ENCODE measurements around the gene PLXNA1. TPM values are rescaled to one million over a fixed set of nuclear protein-coding genes. Genes with fewer than 3 reads are reported as not detected.
A peak's percentile ranks its signal among the peaks of the same experiment; 100 is the strongest.

PLXNA1 gene
- total and polyA plus RNA-seq, 2 of the 8 experiments (the other 6 are each of a cell fraction or from before 2014, with no cell fraction given) = 47.5 to 54.9 TPM

GRCh38 chr3:126983276-126983652 lies 349 bp downstream of the PLXNA1 start:
- H4K91ac ChIP-seq (replicated peaks; ENCODE audit: insufficient read length, low read length) = no peak overlapping the region
- no peak overlapping the region for H2BK15ac ChIP-seq (ENCODE audit: low read length)
- peaks cover 0 to 8% (median 3%) of the 10 kb centered on the region in 4 experiments; a peak in 5 of 7 replicates for H3K27me3 ChIP-seq (replicated peaks in 1 of 4; ENCODE audit: control insufficient read depth in 3 of 4, extremely low read depth in 1 of 4, insufficient read depth in 3 of 4, low read length in 3 of 4)

More at GRCh38 chr3:126983276-126983652, 349 bp downstream of the PLXNA1 start:
- Histone ChIP-seq H2AFZ (ENCODE audit: low read length) (no peak overlapping the region), H4K20me1 (replicated peaks in 1 of 2; ENCODE audit: control insufficient read depth in 1 of 2, insufficient read depth in 2 of 2, low read length in 2 of 2) (peaks cover 19 to 29% of the 10 kb centered on the region in 2 experiments), H2BK12ac (ENCODE audit: low read depth, low read length) (no peak overlapping the region), H3K4me3 (ENCODE audit: extremely low read depth in 1 of 4, insufficient read depth in 2 of 4, low read depth in 3 of 4, low read length in 4 of 4) (peak overlapping the region; percentile 67 to 87 (median 73); a peak in 7 of 8 replicates), H3K4ac (replicated peaks; ENCODE audit: insufficient read length, low read depth, low read length) (no peak overlapping the region), H3K79me1 (ENCODE audit: low read depth, low read length) (peaks cover 19% of the 10 kb centered on the region), H4K5ac (ENCODE audit: insufficient read length, low read depth, low read length) (no peak overlapping the region), H3K23ac (ENCODE audit: insufficient read length) (no peak overlapping the region), H3K4me2 (ENCODE audit: insufficient read depth in 1 of 2, low read depth in 2 of 2, low read length in 2 of 2) (peak overlapping the region in 1 of 2 experiments; percentile 78; a peak in 2 of 4 replicates), H3K14ac (ENCODE audit: insufficient read length) (no peak overlapping the region), H3K18ac (ENCODE audit: extremely low read depth, low read length) (no peak overlapping the region), H2BK120ac (replicated peaks; ENCODE audit: low read depth, low read length) (no peak overlapping the region), H3K79me2 (ENCODE audit: control insufficient read depth in 1 of 2, insufficient read depth in 2 of 2, low read length in 2 of 2) (peaks cover 8 to 41% of the 10 kb centered on the region in 2 experiments; a peak in 3 of 4 replicates), H4K8ac (ENCODE audit: extremely low read depth, insufficient read depth, low read length) (no peak overlapping the region), H2BK20ac (ENCODE audit: low read length) (no peak overlapping the region), H3K56ac (replicated peaks; ENCODE audit: insufficient read length, low read depth, low read length) (no peak overlapping the region), H2AK5ac (ENCODE audit: low read depth, low read length) (no peak overlapping the region), H2BK5ac (ENCODE audit: low read depth, low read length) (no peak overlapping the region), H3K27ac (ENCODE audit: low read depth, low read length) (no peak overlapping the region), H3K9me3 (ENCODE audit: insufficient read depth in 2 of 2, low read depth in 1 of 2, low read length in 1 of 2) (no peaks in the 10 kb centered on the region), H3K9ac (replicated peaks in 1 of 4; ENCODE audit: extremely low read depth in 1 of 4, low read depth in 3 of 4, low read length in 3 of 4) (peak overlapping the region in 1 of 4 experiments; percentile 83; a peak in 1 of 7 replicates), H3K4me1 (replicated peaks in 1 of 4; ENCODE audit: control insufficient read depth in 3 of 4, insufficient read depth in 4 of 4, low read length in 3 of 4) (peaks cover 0 to 26% (median 12%) of the 10 kb centered on the region in 4 experiments; a peak in 6 of 7 replicates), H3K23me2 (ENCODE audit: low read depth, low read length) (peaks cover 8% of the 10 kb centered on the region; the same call in 1 of the 2 replicates), H3K36me3 (ENCODE audit: control insufficient read depth in 2 of 4, insufficient read depth in 4 of 4, low read length in 3 of 4) (no peaks in the 10 kb centered on the region; a peak in 1 of 8 replicates)
- ChIA-PET POLR2A (ENCODE audit: partially characterized antibody) (interaction anchor here (0.9 kb wide), 1 partner anchor 130 kb away, joined by 3 read pairs; no protein-coding TSS in a partner anchor), CTCF (ENCODE audit: partially characterized antibody) (interaction anchor here (1.0 to 10.0 kb wide), 3 partner anchors 85 to 304 kb away, joined by 3 to 74 read pairs (median 14); no protein-coding TSS in a partner anchor)
- WGBS, 2 experiments (ENCODE audit: extremely low coverage in 1 of 2, insufficient coverage in 1 of 2, insufficient read length in 1 of 2, insufficient replicate concordance in 2 of 2, low coverage in 1 of 2, low lambda C conversion rate in 2 of 2, missing lambda C conversion rate in 1 of 2) = 0% methylated on average over 15 of the region's 70 CpGs; no CpG with 5 or more reads in 1 of the 2 experiments
- FAIRE-seq (no peak), DNase-seq (ENCODE audit: low read depth in 1 of 2, low spot score in 2 of 2) (no peak)
- TF ChIP-seq HDAC2 (IDR thresholded peaks at IDR 0.05; ENCODE audit: borderline replicate concordance in 1 of 2, low read depth in 2 of 2, low read length in 2 of 2) = 0 out of 4 replicates have a peak, but pooled peaks of 1 of the 2 experiments have one; percentile 29
- no peak for TF ChIP-seq GTF2F1 (IDR thresholded peaks at IDR 0.05; ENCODE audit: borderline replicate concordance, low read depth, low read length)
- TF ChIP-seq EGR1 (IDR thresholded peaks at IDR 0.05; ENCODE audit: borderline replicate concordance, low read depth, low read length) = no peak
- TF ChIP-seq ATF3 (IDR thresholded peaks at IDR 0.05; ENCODE audit: insufficient read depth, low read depth, low read length) = no peak
- TF ChIP-seq BACH1 (IDR thresholded peaks at IDR 0.05; ENCODE audit: low read length) = peak; percentile 75; the same call in 1 of the 2 replicates
- no peak for TF ChIP-seq POLR2A (IDR thresholded peaks at IDR 0.05; ENCODE audit: control extremely low read depth in 1 of 2, low read depth in 2 of 2, low read length in 2 of 2)
- no peak for TF ChIP-seq SRF (IDR thresholded peaks at IDR 0.05; ENCODE audit: low read depth, low read length)

Data from H1 (cell line).